HG03520 (cell line): Measurements from ENCODE around the gene RBMS1.

Experiments
- ATAC-seq: cut with Tn5 transposase; IDR thresholded peaks from one replicate; pipeline ENCODE4 v1.9.1; 2021; ENCODE audit warnings: mild to moderate bottlenecking, moderate library complexity; ENCODE audit not compliant: unreplicated experiment

Gene RBMS1

DNA sequence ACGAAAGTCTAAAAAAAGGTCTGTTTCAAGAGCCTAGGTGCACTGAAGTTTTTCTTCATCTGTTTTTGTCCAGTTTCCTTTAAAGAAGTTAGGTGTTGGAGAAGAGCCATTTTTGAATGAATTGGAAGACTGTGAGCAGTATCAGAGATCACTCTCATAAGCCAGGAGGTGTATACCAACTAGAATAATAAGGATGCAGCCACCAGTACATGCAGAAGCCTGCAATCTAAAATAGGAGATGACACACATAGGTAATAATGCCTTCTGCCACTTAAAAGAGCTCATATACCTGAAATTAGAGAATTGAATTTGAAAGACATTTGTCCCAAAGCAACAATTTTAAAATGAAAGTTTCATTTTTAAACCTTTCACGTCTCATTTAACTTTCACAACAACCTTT lies 81.7 kb downstream of the RBMS1 start:
- no peak for ATAC-seq

- ATAC-seq: no peak
Observed at GRCh38 chr2:160411167-160411566, 82.4 kb downstream of the RBMS1 start.

GRCh38 chr2:160409480-160409879 lies 84.1 kb downstream of the RBMS1 start:
- ATAC-seq: no peak

DNA sequence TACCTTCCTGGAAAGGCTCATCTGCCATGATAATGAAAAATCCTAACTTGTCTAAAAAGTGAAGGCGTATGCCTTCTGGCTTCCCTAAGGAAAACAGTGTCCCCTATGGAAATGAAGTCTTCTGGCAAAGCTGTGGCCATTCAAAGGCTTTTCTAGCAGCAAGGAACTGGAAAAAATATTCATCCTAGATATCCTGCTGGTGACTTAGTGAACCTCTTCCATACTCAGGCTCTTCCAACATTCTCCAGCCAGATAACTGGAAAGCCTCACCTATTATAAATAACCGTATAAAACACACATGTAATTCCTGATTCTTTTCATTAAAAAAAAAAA lies 84.7 kb downstream of the RBMS1 start:
- no peak for ATAC-seq

GRCh38 chr2:160408173-160408958 lies 85.2 kb downstream of the RBMS1 start:
- ATAC-seq: no peak

GRCh38 chr2:160407393-160408172 lies 86.0 kb downstream of the RBMS1 start:
- ATAC-seq: peak; percentile 54

GRCh38 chr2:160406591-160407392 lies 86.8 kb downstream of the RBMS1 start:
- ATAC-seq: peak; percentile 46

DNA sequence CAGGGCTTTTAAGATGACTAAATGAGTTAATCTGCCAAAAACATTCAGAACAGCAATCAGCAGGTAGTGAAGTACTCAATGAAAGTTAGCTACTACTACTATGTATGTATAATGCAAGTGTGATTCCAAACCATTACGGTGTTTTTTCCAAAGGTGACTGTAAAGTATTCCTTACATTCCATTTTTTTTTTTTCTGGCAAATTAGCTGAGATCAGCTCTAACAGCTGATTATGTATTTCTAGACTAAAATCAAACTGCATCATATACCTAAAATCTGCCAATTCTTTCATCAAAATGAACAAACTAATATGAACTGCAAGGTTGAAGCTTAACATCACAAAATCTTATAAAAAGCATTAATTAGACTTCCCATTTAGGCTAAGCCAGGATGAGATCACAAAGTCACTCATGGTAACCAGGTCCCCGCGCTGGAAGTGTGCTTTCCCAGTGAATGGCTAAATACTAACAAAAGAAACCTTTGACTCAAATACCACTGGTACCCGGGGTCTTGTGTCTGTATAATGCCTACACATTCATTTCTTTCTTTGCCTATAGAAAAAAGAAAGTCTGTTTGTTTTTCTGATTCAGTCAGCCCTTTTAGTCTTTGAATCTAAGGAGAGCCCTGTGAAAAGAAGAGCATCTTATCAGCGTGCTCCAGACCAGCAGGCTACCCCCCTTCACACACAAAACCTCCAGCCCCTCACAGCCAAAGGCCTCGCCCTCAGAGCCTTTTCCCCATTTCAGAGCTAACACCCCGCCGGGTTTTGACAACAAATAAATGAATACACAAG lies 88.3 kb downstream of the RBMS1 start:
- ATAC-seq: no peak

GRCh38 chr2:160402997-160403979 lies 90.3 kb downstream of the RBMS1 start:
- ATAC-seq: no peak

DNA sequence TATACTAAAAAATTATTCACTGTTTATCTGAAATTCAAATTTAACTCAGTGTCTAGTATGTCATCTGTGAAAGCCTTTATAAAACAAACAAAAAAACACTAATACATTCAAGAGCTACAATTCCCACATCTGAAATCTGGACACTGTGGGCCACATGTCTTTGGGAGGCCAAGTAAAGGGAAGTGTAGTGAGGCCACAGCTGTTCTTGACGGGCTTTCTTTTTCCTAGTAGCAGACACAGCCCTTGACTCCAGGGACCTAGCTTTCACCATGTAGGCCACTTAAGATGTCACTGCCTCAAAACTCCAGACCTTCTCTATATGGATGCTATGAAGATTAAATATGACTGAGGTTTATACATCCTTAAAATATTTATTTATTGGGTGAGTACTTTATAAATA lies 91.1 kb downstream of the RBMS1 start:
- no peak for ATAC-seq

DNA sequence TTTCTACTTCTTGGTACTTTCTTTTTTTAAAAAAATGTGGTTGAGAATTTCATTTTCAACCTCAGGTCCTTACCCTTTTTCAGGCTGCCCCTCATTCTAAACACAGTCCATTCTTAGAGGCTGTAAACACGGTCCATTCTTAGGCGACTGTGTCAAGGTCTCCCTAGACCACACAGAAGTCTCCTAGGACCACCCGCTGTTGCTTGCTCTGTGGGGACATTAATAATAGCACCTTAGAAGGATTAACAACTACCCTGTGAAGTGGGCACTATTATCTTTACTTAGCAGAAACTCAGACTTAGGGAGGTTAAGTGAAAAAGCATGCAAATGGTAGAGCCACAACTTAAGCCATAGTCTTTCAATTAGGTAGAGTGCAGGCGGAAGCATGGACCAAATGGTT lies 91.7 kb downstream of the RBMS1 start:
- no peak for ATAC-seq

DNA sequence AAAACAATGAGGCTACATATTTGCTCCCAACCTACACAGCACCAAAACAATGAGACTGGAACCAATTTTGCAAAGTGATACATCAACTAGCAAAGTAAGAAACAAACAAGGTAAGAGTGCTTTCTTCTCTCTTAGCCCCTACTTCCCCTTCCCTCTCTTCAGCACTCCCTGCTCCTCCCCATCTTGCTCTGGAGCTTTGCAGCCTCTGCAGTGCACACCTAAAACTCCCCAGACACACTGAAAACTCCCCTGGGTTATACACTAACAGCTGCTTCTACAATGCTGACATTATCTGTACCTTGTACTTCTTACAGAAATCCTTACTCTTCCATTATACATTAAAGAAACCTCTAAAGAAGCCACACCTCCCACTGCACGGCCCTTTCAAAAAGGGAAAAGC lies 93.7 kb downstream of the RBMS1 start:
- ATAC-seq: no peak

DNA sequence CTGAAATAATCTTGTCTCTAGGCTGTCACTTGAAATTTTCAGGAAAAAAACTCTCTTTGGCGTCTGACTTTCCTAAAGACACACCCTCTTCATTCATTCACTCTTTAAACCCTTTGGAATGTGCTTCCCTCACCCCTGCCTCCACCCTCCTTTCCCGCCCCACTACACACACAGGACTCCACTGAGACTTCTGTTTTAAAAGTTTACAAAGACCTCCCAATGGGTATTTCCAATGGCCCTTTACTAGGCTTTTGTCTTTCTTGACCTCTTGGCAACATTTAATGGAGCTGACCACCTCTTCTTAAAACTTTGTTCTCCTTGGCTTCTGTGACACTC lies 96.1 kb downstream of the RBMS1 start:
- ATAC-seq: no peak

GRCh38 chr2:160394153-160394552 lies 99.5 kb downstream of the RBMS1 start:
- peak; percentile 100 for ATAC-seq

GRCh38 chr2:160392201-160392600 lies 101.4 kb downstream of the RBMS1 start:
- no peak for ATAC-seq

DNA sequence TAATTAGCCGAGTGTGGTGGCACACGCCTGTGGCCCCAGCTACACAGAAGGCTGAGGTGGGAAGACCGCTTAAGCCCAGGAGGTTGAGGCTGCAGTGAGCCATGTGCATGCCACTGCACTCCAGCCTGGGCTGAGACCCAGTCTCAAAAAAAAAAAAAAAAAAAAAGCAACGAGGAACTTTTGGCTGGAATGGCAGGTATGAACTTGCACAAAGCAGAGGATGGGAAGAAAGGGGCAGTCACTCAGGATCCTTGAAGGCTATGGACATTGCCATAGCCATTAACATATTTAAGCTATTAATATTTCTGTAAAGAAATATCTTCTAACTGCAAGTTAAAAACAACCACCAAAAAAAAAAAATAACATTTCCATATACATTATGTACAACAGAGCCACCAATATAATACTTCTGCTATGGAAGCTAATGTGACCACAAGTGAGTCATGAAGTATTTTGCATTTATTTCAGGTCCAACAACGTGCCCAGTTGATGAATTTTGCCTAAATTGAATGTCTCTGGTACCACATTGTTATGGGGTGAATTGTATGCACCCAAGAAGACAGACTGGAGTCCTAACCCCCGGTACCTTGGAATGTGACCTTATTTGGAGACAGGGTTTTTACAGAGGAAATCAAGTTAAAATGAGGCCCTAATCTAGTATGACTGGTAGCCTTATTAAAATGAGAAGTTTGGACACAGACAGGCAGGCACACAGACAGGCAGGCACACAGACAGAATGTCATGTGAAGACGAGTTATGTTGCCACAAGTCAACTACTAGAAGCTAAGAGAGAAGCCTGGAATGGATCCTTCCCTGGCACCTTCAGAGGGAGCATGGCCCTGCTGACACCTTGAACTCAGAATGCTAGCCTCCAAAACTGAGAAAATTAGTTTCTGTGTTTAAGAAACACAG lies 102.8 kb downstream of the RBMS1 start:
- ATAC-seq: no peak

DNA sequence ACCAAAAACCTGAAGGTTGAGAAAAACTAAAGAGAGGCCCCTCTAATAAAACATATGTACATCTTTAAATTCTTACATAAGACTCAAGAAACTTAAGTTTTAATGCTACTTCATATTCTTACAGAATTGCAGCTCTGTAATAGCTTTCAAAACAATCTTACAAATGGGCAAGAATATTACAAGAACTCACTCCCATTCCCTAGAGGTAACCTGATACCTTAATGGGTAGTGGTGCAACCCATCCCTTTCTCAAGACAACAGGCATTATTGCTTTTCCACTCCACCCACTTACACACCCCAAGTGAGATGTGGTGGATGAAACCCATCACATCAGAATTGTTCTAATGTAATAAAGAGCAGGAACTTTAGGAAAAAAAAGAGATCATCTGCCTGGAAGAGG lies 103.7 kb downstream of the RBMS1 start:
- no peak for ATAC-seq

GRCh38 chr2:160388464-160389263 lies 104.9 kb downstream of the RBMS1 start:
- no peak for ATAC-seq
